ENCODE data around the gene HIGD1A.
"Not testable (repeated sequence)": the region's sequence is repeated elsewhere in the genome, so short reads cannot be mapped to it uniquely, and the experiment has no call there.

Gene HIGD1A

GRCh38 chr3:42814914-42815507 is 10.7 kb upstream of the HIGD1A start:
- H3K27ac ChIP-seq (ENCODE audit: low read depth, low read length, poor library complexity, severe bottlenecking): no peak overlapping the region
- H3K79me2 ChIP-seq (ENCODE audit: insufficient read depth, low read length): no peaks in the 10 kb centered on the region
- no peaks in the 10 kb centered on the region for H3K4me1 ChIP-seq (ENCODE audit: insufficient read depth, low read length, severe bottlenecking)
- H3K4me2 ChIP-seq (ENCODE audit: low read length): no peak overlapping the region
- H3K36me3 ChIP-seq (ENCODE audit: insufficient read depth, low read length): no peaks in the 10 kb centered on the region
- no peak for TF ChIP-seq CTCF (IDR thresholded peaks at IDR 0.05; ENCODE audit: low read length)
- no peak for TF ChIP-seq EZH2 (IDR thresholded peaks at IDR 0.05; ENCODE audit: borderline replicate concordance, low read length)
- no peak overlapping the region for H2AFZ ChIP-seq (ENCODE audit: low read length)
- H3K9me2 ChIP-seq (ENCODE audit: low read depth, low read length): no peaks in the 10 kb centered on the region
- no peaks in the 10 kb centered on the region for H4K20me1 ChIP-seq (ENCODE audit: insufficient read depth, low read length)
- H3K9me3 ChIP-seq (ENCODE audit: low read length): no peaks in the 10 kb centered on the region
- no peaks in the 10 kb centered on the region for H3F3A ChIP-seq (ENCODE audit: insufficient read depth, low read length)
- H3K27me3 ChIP-seq (ENCODE audit: insufficient read depth, low read length): peaks cover 4% of the 10 kb centered on the region; the same call in 1 of the 2 replicates
- H3K4me3 ChIP-seq (ENCODE audit: low read depth, low read length, poor library complexity, severe bottlenecking): no peak overlapping the region
- H3K9ac ChIP-seq (ENCODE audit: low read length): no peak overlapping the region

DNA sequence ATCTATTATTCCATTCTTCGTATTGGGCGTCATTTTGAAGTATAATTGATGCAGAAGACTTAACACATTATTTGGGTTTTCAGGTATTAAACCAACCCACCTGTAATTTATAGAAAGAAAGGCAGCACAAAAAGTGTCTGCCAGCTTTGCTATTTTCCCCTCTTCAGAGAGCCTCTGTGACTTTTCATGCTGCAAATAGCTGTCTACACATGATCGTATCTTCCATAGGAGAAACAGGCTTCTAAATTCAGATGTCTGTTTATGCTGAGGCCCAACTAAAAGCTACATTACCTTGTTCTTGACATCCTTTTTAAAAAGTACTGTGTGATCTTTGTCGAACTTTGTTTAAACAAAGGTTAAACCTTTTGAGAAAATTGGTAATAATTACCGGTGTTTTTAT is 10.0 kb upstream of the HIGD1A start:
- no peaks in the 10 kb centered on the region for H3K36me3 ChIP-seq (ENCODE audit: insufficient read depth, low read length)
- no peaks in the 10 kb centered on the region for H3K9me3 ChIP-seq (ENCODE audit: low read length)
- H2AFZ ChIP-seq (ENCODE audit: low read length): no peak overlapping the region
- TF ChIP-seq CTCF (IDR thresholded peaks at IDR 0.05; ENCODE audit: low read length) (no peak), EZH2 (IDR thresholded peaks at IDR 0.05; ENCODE audit: borderline replicate concordance, low read length) (no peak)
- H3K9ac ChIP-seq (ENCODE audit: low read length): no peak overlapping the region
- no peak overlapping the region for H3K27ac ChIP-seq (ENCODE audit: low read depth, low read length, poor library complexity, severe bottlenecking)
- no peaks in the 10 kb centered on the region for H3K9me2 ChIP-seq (ENCODE audit: low read depth, low read length)
- no peak overlapping the region for H3K4me3 ChIP-seq (ENCODE audit: low read depth, low read length, poor library complexity, severe bottlenecking)
- no peak overlapping the region for H3K4me2 ChIP-seq (ENCODE audit: low read length)
- H3K27me3 ChIP-seq (ENCODE audit: insufficient read depth, low read length): peaks cover 4% of the 10 kb centered on the region; the same call in 1 of the 2 replicates
- no peaks in the 10 kb centered on the region for H4K20me1 ChIP-seq (ENCODE audit: insufficient read depth, low read length)
- H3K4me1 ChIP-seq (ENCODE audit: insufficient read depth, low read length, severe bottlenecking): no peaks in the 10 kb centered on the region
- H3F3A ChIP-seq (ENCODE audit: insufficient read depth, low read length): no peaks in the 10 kb centered on the region
- H3K79me2 ChIP-seq (ENCODE audit: insufficient read depth, low read length): no peaks in the 10 kb centered on the region

GRCh38 chr3:42811118-42811883 is 7.0 kb upstream of the HIGD1A start:
- not testable (repeated sequence) for H3K9me3 ChIP-seq (ENCODE audit: low read length); H3K27me3 ChIP-seq (ENCODE audit: insufficient read depth, low read length); H3K9ac ChIP-seq (ENCODE audit: low read length); H2AFZ ChIP-seq (ENCODE audit: low read length); H3K27ac ChIP-seq (ENCODE audit: low read depth, low read length, poor library complexity, severe bottlenecking); H3K4me1 ChIP-seq (ENCODE audit: insufficient read depth, low read length, severe bottlenecking); H4K20me1 ChIP-seq (ENCODE audit: insufficient read depth, low read length); H3K36me3 ChIP-seq (ENCODE audit: insufficient read depth, low read length); H3K4me3 ChIP-seq (ENCODE audit: low read depth, low read length, poor library complexity, severe bottlenecking); H3K4me2 ChIP-seq (ENCODE audit: low read length); H3F3A ChIP-seq (ENCODE audit: insufficient read depth, low read length); H3K79me2 ChIP-seq (ENCODE audit: insufficient read depth, low read length); H3K9me2 ChIP-seq (ENCODE audit: low read depth, low read length)

- H2AFZ ChIP-seq (ENCODE audit: low read length); H3K27me3 ChIP-seq (ENCODE audit: insufficient read depth, low read length); H3K9me3 ChIP-seq (ENCODE audit: low read length); H4K20me1 ChIP-seq (ENCODE audit: insufficient read depth, low read length); H3K9ac ChIP-seq (ENCODE audit: low read length); H3K27ac ChIP-seq (ENCODE audit: low read depth, low read length, poor library complexity, severe bottlenecking); H3K79me2 ChIP-seq (ENCODE audit: insufficient read depth, low read length); H3F3A ChIP-seq (ENCODE audit: insufficient read depth, low read length); H3K4me2 ChIP-seq (ENCODE audit: low read length); H3K4me1 ChIP-seq (ENCODE audit: insufficient read depth, low read length, severe bottlenecking); H3K9me2 ChIP-seq (ENCODE audit: low read depth, low read length); H3K4me3 ChIP-seq (ENCODE audit: low read depth, low read length, poor library complexity, severe bottlenecking); H3K36me3 ChIP-seq (ENCODE audit: insufficient read depth, low read length): not testable (repeated sequence)
Measured at GRCh38 chr3:42810706-42811105, 6.4 kb upstream of the HIGD1A start.

Data from OCI-LY1 (cell line).